ENCODE data around the gene LRP1. TPM values are rescaled to one million over a fixed set of nuclear protein-coding genes. Genes with fewer than 3 reads are reported as not detected.

Gene LRP1
- total and polyA plus RNA-seq, 2 experiments from 2014 or later = 26.6 to 145 TPM

DNA sequence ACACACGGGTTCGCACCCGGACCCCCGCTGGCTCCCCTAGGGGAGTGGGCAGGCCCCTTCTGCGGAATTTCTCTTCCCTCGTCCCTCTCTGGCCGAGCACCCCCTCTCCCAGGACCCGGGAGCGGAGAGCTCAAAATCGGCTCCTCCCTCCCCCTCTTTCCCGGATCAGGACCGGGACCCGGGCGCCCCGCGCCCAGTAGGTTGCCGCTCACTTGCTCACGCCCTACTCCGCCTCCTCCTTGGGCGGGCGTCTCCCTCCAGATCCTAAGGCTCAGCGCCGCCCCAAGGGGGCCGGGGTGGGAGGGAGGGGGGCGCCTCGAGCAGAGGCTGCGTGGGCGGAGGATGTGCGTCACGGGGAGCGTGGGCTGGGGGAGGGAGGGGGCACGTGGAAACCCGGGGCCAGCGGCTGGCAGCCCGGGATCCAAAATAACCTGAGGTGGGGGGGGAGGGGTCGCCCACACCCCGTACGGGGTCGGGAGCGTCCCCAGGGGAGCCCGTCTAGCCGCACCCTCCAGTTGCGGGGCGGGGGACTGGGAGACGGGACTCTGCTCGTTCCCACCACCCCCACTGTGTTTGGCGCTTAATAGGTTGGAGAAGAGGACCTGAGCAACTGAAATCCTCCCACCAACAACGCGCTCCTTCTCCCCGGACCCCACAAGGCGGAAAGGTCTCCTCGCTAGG is 41.1 kb upstream of the LRP1 start (continued):
- TF ChIP-seq ZNF331 (CRISPR knock-in tag; IDR thresholded peaks at IDR 0.05; ENCODE audit: low read depth) = no peak
- TF ChIP-seq, protein P1, sequence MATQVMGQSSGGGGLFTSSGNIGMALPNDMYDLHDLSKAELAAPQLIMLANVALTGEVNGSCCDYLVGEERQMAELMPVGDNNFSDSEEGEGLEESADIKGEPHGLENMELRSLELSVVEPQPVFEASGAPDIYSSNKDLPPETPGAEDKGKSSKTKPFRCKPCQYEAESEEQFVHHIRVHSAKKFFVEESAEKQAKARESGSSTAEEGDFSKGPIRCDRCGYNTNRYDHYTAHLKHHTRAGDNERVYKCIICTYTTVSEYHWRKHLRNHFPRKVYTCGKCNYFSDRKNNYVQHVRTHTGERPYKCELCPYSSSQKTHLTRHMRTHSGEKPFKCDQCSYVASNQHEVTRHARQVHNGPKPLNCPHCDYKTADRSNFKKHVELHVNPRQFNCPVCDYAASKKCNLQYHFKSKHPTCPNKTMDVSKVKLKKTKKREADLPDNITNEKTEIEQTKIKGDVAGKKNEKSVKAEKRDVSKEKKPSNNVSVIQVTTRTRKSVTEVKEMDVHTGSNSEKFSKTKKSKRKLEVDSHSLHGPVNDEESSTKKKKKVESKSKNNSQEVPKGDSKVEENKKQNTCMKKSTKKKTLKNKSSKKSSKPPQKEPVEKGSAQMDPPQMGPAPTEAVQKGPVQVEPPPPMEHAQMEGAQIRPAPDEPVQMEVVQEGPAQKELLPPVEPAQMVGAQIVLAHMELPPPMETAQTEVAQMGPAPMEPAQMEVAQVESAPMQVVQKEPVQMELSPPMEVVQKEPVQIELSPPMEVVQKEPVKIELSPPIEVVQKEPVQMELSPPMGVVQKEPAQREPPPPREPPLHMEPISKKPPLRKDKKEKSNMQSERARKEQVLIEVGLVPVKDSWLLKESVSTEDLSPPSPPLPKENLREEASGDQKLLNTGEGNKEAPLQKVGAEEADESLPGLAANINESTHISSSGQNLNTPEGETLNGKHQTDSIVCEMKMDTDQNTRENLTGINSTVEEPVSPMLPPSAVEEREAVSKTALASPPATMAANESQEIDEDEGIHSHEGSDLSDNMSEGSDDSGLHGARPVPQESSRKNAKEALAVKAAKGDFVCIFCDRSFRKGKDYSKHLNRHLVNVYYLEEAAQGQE (IDR thresholded peaks at IDR 0.05; ENCODE audit: unreplicated experiment) = no peak

DNA sequence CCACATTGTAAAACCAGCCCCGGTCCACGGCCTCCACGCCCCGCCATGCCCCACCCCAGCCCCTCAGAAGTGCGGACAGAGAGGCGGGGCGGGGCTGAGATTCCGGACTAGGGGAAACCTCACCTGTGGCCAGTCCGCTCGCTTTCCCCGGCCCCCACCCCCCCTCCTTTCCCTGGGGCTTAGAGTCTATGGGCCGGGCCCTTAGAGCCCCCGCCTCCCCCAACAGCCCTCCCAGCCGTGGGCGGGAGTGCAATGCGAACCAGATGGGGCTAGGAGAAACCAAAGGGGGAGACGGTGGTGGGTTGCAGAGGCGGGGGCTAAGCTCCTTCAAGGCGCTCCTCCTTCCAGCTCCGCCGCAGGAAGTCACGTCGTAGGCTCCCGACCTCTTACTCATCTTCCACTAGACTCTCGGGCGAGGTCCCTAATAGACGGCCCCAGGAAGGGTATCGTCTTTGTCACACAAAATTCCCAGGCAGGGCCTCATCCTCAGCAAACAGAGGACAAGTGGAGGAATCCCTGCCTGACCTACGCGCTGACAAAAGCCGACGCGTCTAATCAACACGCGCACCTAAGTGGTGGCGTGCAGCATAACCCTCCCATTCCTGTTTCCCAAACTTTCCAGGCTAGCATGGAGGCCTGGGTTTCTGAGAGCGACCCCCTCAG is 40.5 kb upstream of the LRP1 start:
- Histone ChIP-seq H3K4me3 (peak overlapping the region; percentile 77), H2AFZ (peak overlapping the region; percentile 89), H3F3A (replicated peaks; ENCODE audit: low read depth) (peaks cover 10% of the 10 kb centered on the region; the same call in 1 of the 2 replicates), H3K36me3 (ENCODE audit: insufficient read depth) (no peaks in the 10 kb centered on the region), H3K79me2 (replicated peaks; ENCODE audit: insufficient read depth) (peaks cover 8% of the 10 kb centered on the region; the same call in 1 of the 2 replicates), H3K9me2 (ENCODE audit: insufficient read depth) (no peaks in the 10 kb centered on the region), H3K4me1 (ENCODE audit: insufficient read depth) (peaks cover 14% of the 10 kb centered on the region), H3K27ac (ENCODE audit: low read depth) (peak overlapping the region; percentile 99), H4K20me1 (replicated peaks; ENCODE audit: insufficient read depth) (no peaks in the 10 kb centered on the region; the same call in 1 of the 2 replicates), H3K4me2 (peak overlapping the region; percentile 100), H3K27me3 (ENCODE audit: insufficient read depth) (no peaks in the 10 kb centered on the region)
- peaks cover 23% of the 10 kb centered on the region for H3K36me3 Mint-ChIP-seq (ENCODE audit: low read depth)
- peaks cover 24% of the 10 kb centered on the region for H3K27me3 Mint-ChIP-seq (ENCODE audit: insufficient read depth, low read depth, poor library complexity)
- no peaks in the 10 kb centered on the region for H3K9me3 Mint-ChIP-seq
- peak; percentile 46 for ATAC-seq
- peak overlapping the region; percentile 78 for H3K4me3 Mint-ChIP-seq
- peaks cover 37% of the 10 kb centered on the region for H3K4me1 Mint-ChIP-seq
- peak; percentile 92 for DNase-seq (ENCODE audit: low spot score)
- peak overlapping the region; percentile 99 for H3K27ac Mint-ChIP-seq
- TF ChIP-seq, protein P2, sequence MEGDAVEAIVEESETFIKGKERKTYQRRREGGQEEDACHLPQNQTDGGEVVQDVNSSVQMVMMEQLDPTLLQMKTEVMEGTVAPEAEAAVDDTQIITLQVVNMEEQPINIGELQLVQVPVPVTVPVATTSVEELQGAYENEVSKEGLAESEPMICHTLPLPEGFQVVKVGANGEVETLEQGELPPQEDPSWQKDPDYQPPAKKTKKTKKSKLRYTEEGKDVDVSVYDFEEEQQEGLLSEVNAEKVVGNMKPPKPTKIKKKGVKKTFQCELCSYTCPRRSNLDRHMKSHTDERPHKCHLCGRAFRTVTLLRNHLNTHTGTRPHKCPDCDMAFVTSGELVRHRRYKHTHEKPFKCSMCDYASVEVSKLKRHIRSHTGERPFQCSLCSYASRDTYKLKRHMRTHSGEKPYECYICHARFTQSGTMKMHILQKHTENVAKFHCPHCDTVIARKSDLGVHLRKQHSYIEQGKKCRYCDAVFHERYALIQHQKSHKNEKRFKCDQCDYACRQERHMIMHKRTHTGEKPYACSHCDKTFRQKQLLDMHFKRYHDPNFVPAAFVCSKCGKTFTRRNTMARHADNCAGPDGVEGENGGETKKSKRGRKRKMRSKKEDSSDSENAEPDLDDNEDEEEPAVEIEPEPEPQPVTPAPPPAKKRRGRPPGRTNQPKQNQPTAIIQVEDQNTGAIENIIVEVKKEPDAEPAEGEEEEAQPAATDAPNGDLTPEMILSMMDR (conservative IDR thresholded peaks at IDR 0.05; ENCODE audit: low read depth in 2 of 2) = no peak
- TF ChIP-seq ZNF114 (CRISPR knock-in tag; IDR thresholded peaks at IDR 0.05) (no peak), NANOG (IDR thresholded peaks at IDR 0.05; ENCODE audit: borderline replicate concordance) (no peak), POLR2AphosphoS5 (IDR thresholded peaks at IDR 0.05; ENCODE audit: low read depth) (peak; percentile 41)
- TF ChIP-seq, protein P3, sequence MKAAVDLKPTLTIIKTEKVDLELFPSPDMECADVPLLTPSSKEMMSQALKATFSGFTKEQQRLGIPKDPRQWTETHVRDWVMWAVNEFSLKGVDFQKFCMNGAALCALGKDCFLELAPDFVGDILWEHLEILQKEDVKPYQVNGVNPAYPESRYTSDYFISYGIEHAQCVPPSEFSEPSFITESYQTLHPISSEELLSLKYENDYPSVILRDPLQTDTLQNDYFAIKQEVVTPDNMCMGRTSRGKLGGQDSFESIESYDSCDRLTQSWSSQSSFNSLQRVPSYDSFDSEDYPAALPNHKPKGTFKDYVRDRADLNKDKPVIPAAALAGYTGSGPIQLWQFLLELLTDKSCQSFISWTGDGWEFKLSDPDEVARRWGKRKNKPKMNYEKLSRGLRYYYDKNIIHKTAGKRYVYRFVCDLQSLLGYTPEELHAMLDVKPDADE (IDR thresholded peaks at IDR 0.05) = no peak
- TF ChIP-seq, protein P4, sequence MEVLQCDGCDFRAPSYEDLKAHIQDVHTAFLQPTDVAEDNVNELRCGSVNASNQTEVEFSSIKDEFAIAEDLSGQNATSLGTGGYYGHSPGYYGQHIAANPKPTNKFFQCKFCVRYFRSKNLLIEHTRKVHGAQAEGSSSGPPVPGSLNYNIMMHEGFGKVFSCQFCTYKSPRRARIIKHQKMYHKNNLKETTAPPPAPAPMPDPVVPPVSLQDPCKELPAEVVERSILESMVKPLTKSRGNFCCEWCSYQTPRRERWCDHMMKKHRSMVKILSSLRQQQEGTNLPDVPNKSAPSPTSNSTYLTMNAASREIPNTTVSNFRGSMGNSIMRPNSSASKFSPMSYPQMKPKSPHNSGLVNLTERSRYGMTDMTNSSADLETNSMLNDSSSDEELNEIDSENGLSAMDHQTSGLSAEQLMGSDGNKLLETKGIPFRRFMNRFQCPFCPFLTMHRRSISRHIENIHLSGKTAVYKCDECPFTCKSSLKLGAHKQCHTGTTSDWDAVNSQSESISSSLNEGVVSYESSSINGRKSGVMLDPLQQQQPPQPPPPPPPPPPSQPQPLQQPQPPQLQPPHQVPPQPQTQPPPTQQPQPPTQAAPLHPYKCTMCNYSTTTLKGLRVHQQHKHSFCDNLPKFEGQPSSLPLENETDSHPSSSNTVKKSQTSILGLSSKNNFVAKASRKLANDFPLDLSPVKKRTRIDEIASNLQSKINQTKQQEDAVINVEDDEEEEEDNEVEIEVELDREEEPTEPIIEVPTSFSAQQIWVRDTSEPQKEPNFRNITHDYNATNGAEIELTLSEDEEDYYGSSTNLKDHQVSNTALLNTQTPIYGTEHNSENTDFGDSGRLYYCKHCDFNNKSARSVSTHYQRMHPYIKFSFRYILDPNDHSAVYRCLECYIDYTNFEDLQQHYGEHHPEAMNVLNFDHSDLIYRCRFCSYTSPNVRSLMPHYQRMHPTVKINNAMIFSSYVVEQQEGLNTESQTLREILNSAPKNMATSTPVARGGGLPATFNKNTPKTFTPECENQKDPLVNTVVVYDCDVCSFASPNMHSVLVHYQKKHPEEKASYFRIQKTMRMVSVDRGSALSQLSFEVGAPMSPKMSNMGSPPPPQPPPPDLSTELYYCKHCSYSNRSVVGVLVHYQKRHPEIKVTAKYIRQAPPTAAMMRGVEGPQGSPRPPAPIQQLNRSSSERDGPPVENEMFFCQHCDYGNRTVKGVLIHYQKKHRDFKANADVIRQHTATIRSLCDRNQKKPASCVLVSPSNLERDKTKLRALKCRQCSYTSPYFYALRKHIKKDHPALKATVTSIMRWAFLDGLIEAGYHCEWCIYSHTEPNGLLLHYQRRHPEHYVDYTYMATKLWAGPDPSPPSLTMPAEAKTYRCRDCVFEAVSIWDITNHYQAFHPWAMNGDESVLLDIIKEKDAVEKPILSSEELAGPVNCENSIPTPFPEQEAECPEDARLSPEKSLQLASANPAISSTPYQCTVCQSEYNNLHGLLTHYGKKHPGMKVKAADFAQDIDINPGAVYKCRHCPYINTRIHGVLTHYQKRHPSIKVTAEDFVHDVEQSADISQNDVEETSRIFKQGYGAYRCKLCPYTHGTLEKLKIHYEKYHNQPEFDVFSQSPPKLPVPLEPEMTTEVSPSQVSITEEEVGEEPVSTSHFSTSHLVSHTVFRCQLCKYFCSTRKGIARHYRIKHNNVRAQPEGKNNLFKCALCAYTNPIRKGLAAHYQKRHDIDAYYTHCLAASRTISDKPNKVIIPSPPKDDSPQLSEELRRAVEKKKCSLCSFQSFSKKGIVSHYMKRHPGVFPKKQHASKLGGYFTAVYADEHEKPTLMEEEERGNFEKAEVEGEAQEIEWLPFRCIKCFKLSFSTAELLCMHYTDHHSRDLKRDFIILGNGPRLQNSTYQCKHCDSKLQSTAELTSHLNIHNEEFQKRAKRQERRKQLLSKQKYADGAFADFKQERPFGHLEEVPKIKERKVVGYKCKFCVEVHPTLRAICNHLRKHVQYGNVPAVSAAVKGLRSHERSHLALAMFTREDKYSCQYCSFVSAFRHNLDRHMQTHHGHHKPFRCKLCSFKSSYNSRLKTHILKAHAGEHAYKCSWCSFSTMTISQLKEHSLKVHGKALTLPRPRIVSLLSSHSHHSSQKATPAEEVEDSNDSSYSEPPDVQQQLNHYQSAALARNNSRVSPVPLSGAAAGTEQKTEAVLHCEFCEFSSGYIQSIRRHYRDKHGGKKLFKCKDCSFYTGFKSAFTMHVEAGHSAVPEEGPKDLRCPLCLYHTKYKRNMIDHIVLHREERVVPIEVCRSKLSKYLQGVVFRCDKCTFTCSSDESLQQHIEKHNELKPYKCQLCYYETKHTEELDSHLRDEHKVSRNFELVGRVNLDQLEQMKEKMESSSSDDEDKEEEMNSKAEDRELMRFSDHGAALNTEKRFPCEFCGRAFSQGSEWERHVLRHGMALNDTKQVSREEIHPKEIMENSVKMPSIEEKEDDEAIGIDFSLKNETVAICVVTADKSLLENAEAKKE (CRISPR knock-in tag; IDR thresholded peaks at IDR 0.05) = no peak
